GM23338 (cell line): ENCODE results near the gene SCML1.

Experiments
- CREB1 ChIP-seq: fragments of 250-450 bp; sonication (Bioruptor Pico); IDR thresholded peaks from 2 replicates; pipeline ENCODE4 v1.5.0; 2020; ENCODE audit warnings: low read depth, mild to moderate bottlenecking, moderate library complexity
- CTCF ChIP-seq, 2 experiments: fragments of 200-600 bp in 1 of 2; sonication (generic) in 1 of 2; conservative IDR thresholded peaks; 2 replicates each; pipeline versions ENCODE4 v1.5.1 to v1.6.1; 2016 to 2017; ENCODE audit warnings: antibody characterized with exemption in 2 of 2, low read depth in 2 of 2, mild to moderate bottlenecking in 2 of 2, moderate library complexity in 1 of 2
- ETS1 ChIP-seq: IDR thresholded peaks from 2 replicates; pipeline ENCODE4 v1.6.1; 2016; ENCODE audit warnings: antibody characterized with exemption
- EZH2 ChIP-seq: fragments of 200-600 bp; sonication (generic); IDR thresholded peaks from one replicate; pipeline ENCODE4 v1.8.0; 2017; ENCODE audit warnings: antibody characterized with exemption, mild to moderate bottlenecking, low read depth; ENCODE audit not compliant: unreplicated experiment
- EZH2phosphoT487 ChIP-seq: fragments of 200-600 bp; sonication (generic); IDR thresholded peaks from one replicate; pipeline ENCODE4 v1.8.1; 2018; ENCODE audit warnings: antibody characterized with exemption; ENCODE audit not compliant: unreplicated experiment
- JUNB ChIP-seq: IDR thresholded peaks from one replicate; pipeline ENCODE4 v1.6.1; 2016; ENCODE audit warnings: antibody characterized with exemption; ENCODE audit not compliant: unreplicated experiment
- NANOG ChIP-seq: IDR thresholded peaks from 2 replicates; pipeline ENCODE4 v1.6.1; 2016; ENCODE audit warnings: antibody characterized with exemption, borderline replicate concordance
- POLR2AphosphoS5 ChIP-seq: IDR thresholded peaks from 2 replicates; pipeline ENCODE4 v1.6.1; 2016; ENCODE audit warnings: antibody characterized with exemption, low read depth
- REST ChIP-seq: IDR thresholded peaks from one replicate; pipeline ENCODE4 v1.6.1; 2018; ENCODE audit warnings: antibody characterized with exemption; ENCODE audit not compliant: unreplicated experiment
- STAT1 ChIP-seq: IDR thresholded peaks from one replicate; pipeline ENCODE4 v1.6.1; 2016; ENCODE audit warnings: antibody characterized with exemption; ENCODE audit not compliant: unreplicated experiment
- ZNF114 ChIP-seq: fragments of 250-450 bp; sonication (Bioruptor Pico); IDR thresholded peaks from 2 replicates; pipeline ENCODE4 v1.5.0; 2020; ENCODE audit warnings: mild to moderate bottlenecking, moderate library complexity
- ZNF331 ChIP-seq: fragments of 250-450 bp; sonication (Bioruptor Pico); IDR thresholded peaks from 2 replicates; pipeline ENCODE4 v1.5.0; 2020; ENCODE audit warnings: low read depth, mild to moderate bottlenecking, moderate library complexity

- no peak for TF ChIP-seq REST
- no peak for TF ChIP-seq CTCF (conservative IDR thresholded peaks at IDR 0.05; ENCODE audit: low read depth in 2 of 2)
- no peak for TF ChIP-seq EZH2
- no peak for TF ChIP-seq POLR2AphosphoS5
- TF ChIP-seq NANOG: no peak
- no peak for TF ChIP-seq EZH2phosphoT487
- no peak for TF ChIP-seq JUNB
- no peak for TF ChIP-seq ETS1
- no peak for TF ChIP-seq CREB1 (CRISPR knock-in tag)
- no peak for TF ChIP-seq ZNF114 (CRISPR knock-in tag)
- no peak for TF ChIP-seq STAT1
- TF ChIP-seq ZNF331 (CRISPR knock-in tag): no peak
Measured at GRCh38 chrX:17767734-17768133, 30.4 kb downstream of the SCML1 start.
